HEK293T (cell line): ENCODE results near the gene RAMP3.

Experiments
- CTCF ChIA-PET: fragments of 350-600 bp; formaldehyde crosslinking; extraction: SDS; loops from one replicate; lab custom pipeline; 2021; ENCODE audit warnings: antibody characterized with exemption, inconsistent platforms; lab: Yijun Ruan, JAX
- POLR2A ChIA-PET: fragments of 350-600 bp; formaldehyde crosslinking; extraction: SDS; loops from one replicate; lab custom pipeline; 2020; ENCODE audit warnings: antibody characterized with exemption, inconsistent platforms; lab: Yijun Ruan, JAX
- DNase-seq: peaks from one replicate; pipeline ENCODE4 v3.0.0; 2012; ENCODE audit warnings: mixed read lengths; ENCODE audit errors: extremely low spot score
- ARNT ChIP-seq: fragments of 450-650 bp; IDR thresholded peaks from 2 replicates; pipeline ENCODE4 v1.6.1; 2017; ENCODE audit warnings: mild to moderate bottlenecking
- BHLHE40 ChIP-seq: fragments of 450-650 bp; IDR thresholded peaks from 2 replicates; pipeline ENCODE4 v1.6.1; 2016; ENCODE audit warnings: mild to moderate bottlenecking, moderate library complexity, borderline replicate concordance
- CTBP1 ChIP-seq: fragments of 450-650 bp; IDR thresholded peaks from 2 replicates; pipeline ENCODE4 v1.6.1; 2016; ENCODE audit warnings: borderline replicate concordance
- ELF4 ChIP-seq: fragments of 450-650 bp; IDR thresholded peaks from 2 replicates; pipeline ENCODE4 v1.6.1; 2017; ENCODE audit warnings: antibody characterized with exemption
- FOXA1 ChIP-seq: fragments of 450-650 bp; IDR thresholded peaks from 2 replicates; pipeline ENCODE4 v1.6.1; 2016; ENCODE audit warnings: mild to moderate bottlenecking
- FOXK2 ChIP-seq: fragments of 450-650 bp; IDR thresholded peaks from 2 replicates; pipeline ENCODE4 v1.6.1; 2016; ENCODE audit warnings: mild to moderate bottlenecking
- FOXM1 ChIP-seq: fragments of 450-650 bp; IDR thresholded peaks from 2 replicates; pipeline ENCODE4 v1.6.1; 2017; ENCODE audit warnings: mild to moderate bottlenecking, borderline replicate concordance
- HDGF ChIP-seq: fragments of 450-650 bp; IDR thresholded peaks from 2 replicates; pipeline ENCODE4 v1.6.1; 2017; ENCODE audit warnings: antibody characterized with exemption, borderline replicate concordance
- L3MBTL2 ChIP-seq: fragments of 450-650 bp; conservative IDR thresholded peaks from 2 replicates; pipeline ENCODE4 v1.6.1; 2016; ENCODE audit warnings: mild to moderate bottlenecking
- LEF1 ChIP-seq: fragments of 450-650 bp; IDR thresholded peaks from 2 replicates; pipeline ENCODE4 v1.6.1; 2017; ENCODE audit warnings: mild to moderate bottlenecking, borderline replicate concordance
- NFRKB ChIP-seq: fragments of 450-650 bp; IDR thresholded peaks from 2 replicates; pipeline ENCODE4 v1.6.1; 2016; ENCODE audit warnings: mild to moderate bottlenecking, moderate library complexity
- SP1 ChIP-seq: fragments of 450-650 bp; IDR thresholded peaks from 2 replicates; pipeline ENCODE4 v1.6.1; 2017
- SUZ12 ChIP-seq: fragments of 450-650 bp; IDR thresholded peaks from 2 replicates; pipeline ENCODE4 v1.6.1; 2016; ENCODE audit warnings: mild to moderate bottlenecking
- TARDBP ChIP-seq: fragments of 450-650 bp; IDR thresholded peaks from 2 replicates; pipeline ENCODE4 v1.6.1; 2016
- ZNF384 ChIP-seq: fragments of 450-650 bp; IDR thresholded peaks from 2 replicates; pipeline ENCODE4 v1.6.1; 2016
- TF ChIP-seq, protein P1 (sequence below): fragments of 450-650 bp; IDR thresholded peaks from 2 replicates; pipeline ENCODE4 v1.6.1; 2016

Gene RAMP3

DNA sequence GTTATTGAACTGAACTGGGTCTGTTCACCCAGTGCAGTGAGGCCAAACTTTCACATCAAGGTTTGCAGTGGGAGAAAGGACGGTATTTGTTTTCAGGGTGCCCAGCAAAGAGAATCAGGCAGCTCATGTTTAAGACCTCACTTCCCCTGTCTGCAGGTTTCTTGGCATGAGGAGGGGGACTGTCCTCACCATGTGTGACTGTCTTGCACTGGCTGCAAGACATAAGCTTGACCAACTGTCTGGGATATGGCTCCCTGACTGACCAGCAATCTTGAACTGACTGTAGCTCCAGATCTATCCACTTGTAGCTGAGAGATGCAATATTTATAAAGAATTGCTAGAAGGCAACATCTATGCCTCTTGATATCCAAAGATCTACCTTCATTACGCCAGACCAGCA, 39.9 kb downstream of the RAMP3 start:
- POLR2A ChIA-PET = no interaction called here
- CTCF ChIA-PET = no interaction called here
- no peak for DNase-seq
- TF ChIP-seq FOXA1 = no peak
- TF ChIP-seq L3MBTL2 = no peak
- no peak for TF ChIP-seq FOXK2
- no peak for TF ChIP-seq ELF4
- no peak for TF ChIP-seq ZNF384
- no peak for TF ChIP-seq HDGF
- TF ChIP-seq TARDBP = no peak
- TF ChIP-seq LEF1 = no peak
- TF ChIP-seq BHLHE40 = no peak
- no peak for TF ChIP-seq ARNT
- TF ChIP-seq, protein P1, sequence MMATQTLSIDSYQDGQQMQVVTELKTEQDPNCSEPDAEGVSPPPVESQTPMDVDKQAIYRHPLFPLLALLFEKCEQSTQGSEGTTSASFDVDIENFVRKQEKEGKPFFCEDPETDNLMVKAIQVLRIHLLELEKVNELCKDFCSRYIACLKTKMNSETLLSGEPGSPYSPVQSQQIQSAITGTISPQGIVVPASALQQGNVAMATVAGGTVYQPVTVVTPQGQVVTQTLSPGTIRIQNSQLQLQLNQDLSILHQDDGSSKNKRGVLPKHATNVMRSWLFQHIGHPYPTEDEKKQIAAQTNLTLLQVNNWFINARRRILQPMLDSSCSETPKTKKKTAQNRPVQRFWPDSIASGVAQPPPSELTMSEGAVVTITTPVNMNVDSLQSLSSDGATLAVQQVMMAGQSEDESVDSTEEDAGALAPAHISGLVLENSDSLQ = no peak
- TF ChIP-seq SUZ12 = no peak
- TF ChIP-seq CTBP1 = no peak
- TF ChIP-seq FOXM1 = no peak
- no peak for TF ChIP-seq SP1
- no peak for TF ChIP-seq NFRKB

DNA sequence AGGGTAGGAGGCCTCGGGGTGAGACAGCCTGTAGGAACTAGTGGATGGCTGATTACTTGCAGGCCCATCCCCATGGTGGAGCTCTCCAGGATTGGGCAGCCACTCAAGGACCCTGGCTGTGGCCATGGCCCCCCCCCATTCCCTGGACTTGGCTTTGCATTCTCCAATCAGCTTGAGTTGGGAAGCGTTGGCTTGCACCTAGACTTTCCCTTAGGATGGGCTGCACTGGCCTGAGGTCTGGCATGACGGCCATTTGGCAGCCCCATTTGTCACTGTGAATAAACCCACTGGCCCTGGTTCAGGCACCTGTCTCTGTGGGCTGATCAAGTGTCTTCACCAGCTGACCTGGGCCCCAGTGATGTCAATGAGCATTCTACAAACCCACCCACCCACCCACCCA, 41.4 kb downstream of the RAMP3 start:
- DNase-seq = no peak
- TF ChIP-seq, protein P1 = no peak
- no peak for TF ChIP-seq CTBP1
- TF ChIP-seq TARDBP = no peak
- TF ChIP-seq SUZ12 = no peak
- TF ChIP-seq LEF1 = no peak
- no peak for TF ChIP-seq FOXM1
- no peak for TF ChIP-seq HDGF
- TF ChIP-seq FOXA1 = no peak
- TF ChIP-seq NFRKB = no peak
- TF ChIP-seq SP1 = no peak
- TF ChIP-seq ELF4 = no peak
- TF ChIP-seq ZNF384 = no peak
- TF ChIP-seq FOXK2 = no peak
- ChIA-PET POLR2A (interaction anchor here (1.1 kb wide), 1 partner anchor 52 kb away, joined by 3 read pairs; no protein-coding TSS in a partner anchor), CTCF (no interaction called here)

DNA sequence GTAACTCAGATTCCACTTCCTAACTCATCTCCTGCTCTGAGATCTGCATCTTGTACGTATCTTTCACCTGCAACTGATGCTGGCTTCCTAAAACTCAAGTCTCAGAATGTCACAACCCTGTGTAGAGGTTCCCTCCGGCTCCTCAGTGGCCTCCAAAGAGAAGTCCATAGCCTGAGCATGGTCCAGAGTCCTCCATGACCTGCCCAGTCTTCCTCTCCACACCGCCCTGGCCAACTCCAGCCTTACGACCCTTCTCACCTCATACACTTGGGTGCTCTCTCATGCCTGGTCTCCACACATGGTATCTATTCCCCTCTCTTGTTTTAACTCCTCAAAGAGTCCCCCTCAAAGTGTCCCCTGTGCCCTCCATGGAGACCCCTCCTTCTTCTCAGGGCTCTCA, 41.9 kb downstream of the RAMP3 start:
- no peak for DNase-seq
- ChIA-PET POLR2A (no interaction called here), CTCF (no interaction called here)
- TF ChIP-seq LEF1 (no peak), L3MBTL2 (no peak), TARDBP (no peak), SP1 (no peak), FOXA1 (no peak), ARNT (no peak), CTBP1 (no peak), NFRKB (no peak), ZNF384 (no peak), FOXM1 (no peak), ELF4 (no peak), SUZ12 (no peak), HDGF (no peak), FOXK2 (no peak)
- TF ChIP-seq, protein P1 = no peak

DNA sequence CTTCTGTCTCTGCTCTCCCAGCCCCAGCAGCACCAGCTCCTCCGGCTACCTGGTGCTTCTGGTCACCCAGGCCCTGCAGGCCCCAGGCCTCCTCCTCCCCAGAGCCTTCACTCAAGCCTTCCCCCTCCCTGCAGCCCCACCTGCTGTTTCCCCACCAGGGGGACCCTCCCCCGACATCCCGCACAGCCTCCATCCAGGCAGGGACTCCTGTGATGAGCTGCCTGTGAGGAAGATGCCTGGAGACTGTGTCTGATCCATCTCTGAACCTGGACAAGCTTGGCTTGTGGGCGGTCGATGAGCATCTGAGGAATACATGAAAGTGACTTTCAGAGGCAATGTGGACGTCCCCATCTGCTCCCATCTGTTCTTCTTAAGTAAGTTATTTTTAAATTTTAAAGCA, 45.0 kb downstream of the RAMP3 start:
- CTCF ChIA-PET = no interaction called here
- POLR2A ChIA-PET = no interaction called here
- DNase-seq = no peak

DNA sequence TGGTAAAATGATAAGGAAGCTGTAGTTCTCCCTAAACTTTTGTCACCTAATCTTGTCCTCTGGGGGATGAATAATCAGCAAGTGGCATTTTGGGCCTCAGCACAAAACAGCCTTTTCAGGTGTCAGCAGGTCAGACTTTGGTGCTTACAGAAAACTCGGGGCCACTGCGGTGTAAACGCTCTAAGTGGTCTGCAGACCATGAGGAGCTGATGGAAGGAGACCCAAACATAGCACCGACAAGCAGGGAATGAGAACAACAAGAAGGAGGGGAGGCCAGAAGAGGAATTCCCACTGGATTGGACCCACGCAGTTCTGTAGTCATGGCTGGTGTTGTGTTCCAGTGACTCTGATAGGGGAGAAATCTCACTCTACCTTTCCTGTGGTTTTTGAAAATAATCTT, 45.4 kb downstream of the RAMP3 start:
- ChIA-PET CTCF (no interaction called here), POLR2A (no interaction called here)
- TF ChIP-seq SUZ12 = no peak
- TF ChIP-seq TARDBP = no peak
- TF ChIP-seq NFRKB = no peak
- no peak for TF ChIP-seq ELF4
- TF ChIP-seq FOXM1 = no peak
- TF ChIP-seq BHLHE40 = no peak
- no peak for TF ChIP-seq L3MBTL2
- TF ChIP-seq HDGF = no peak
- DNase-seq = no peak

More for the DNA sequence above, 45.0 kb downstream of the RAMP3 start:
- no peak for TF ChIP-seq SUZ12
- no peak for TF ChIP-seq FOXK2
- TF ChIP-seq SP1 = no peak
- TF ChIP-seq FOXA1 = no peak
- TF ChIP-seq, protein P1 = no peak
- no peak for TF ChIP-seq FOXM1
- no peak for TF ChIP-seq CTBP1
- no peak for TF ChIP-seq ELF4
- TF ChIP-seq HDGF = no peak
- no peak for TF ChIP-seq LEF1
- TF ChIP-seq ARNT = no peak
- no peak for TF ChIP-seq BHLHE40
- TF ChIP-seq L3MBTL2 = no peak

DNA sequence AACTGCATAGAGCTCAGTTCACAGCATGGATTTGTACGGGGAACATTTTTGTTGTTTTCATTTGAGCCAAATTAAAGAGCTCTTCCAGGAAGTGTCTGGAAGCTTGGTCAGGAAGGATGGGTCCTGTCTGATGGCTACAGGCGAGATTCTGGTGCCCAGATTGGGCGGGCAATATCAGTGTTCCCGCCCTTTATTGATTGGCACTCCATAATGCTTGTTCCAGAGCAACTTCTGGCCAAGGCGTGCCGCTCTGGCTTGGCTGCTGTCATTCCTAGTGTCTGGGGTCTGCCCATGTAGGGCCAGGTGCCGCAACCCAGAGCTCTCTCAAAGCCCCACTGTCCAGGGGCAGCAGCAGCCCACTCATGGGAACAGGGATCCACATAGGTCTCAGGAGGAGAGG, 45.9 kb downstream of the RAMP3 start:
- POLR2A ChIA-PET = no interaction called here
- CTCF ChIA-PET = no interaction called here
- TF ChIP-seq FOXK2 (no peak), FOXA1 (no peak), NFRKB (no peak), ZNF384 (no peak), ARNT (no peak), HDGF (no peak), TARDBP (no peak), L3MBTL2 (no peak), CTBP1 (no peak), BHLHE40 (no peak), ELF4 (no peak), SP1 (no peak), SUZ12 (no peak), FOXM1 (no peak), LEF1 (no peak)
- TF ChIP-seq, protein P1 = no peak
- no peak for DNase-seq
